Measurements from ENCODE around the gene YAF2.

YAF2 gene

GRCh38 chr12:42196723-42197603, 41.1 kb downstream of the YAF2 start:
- no peaks in the 10 kb centered on the region for H3K9me3 ChIP-seq (ENCODE audit: insufficient read depth, low read length, severe bottlenecking)
- H3K4me1 ChIP-seq (ENCODE audit: insufficient read depth, low read length): no peaks in the 10 kb centered on the region
- H3K27ac ChIP-seq (ENCODE audit: low read length): no peak overlapping the region
- H3K36me3 ChIP-seq (ENCODE audit: insufficient read depth, low read length): peaks cover 47% of the 10 kb centered on the region
- no peak overlapping the region for H3K4me2 ChIP-seq (ENCODE audit: insufficient read depth, low read length)
- peaks cover 2% of the 10 kb centered on the region for H3K79me2 ChIP-seq (ENCODE audit: insufficient read depth, low read length)
- TF ChIP-seq EZH2 (IDR thresholded peaks at IDR 0.05; ENCODE audit: borderline replicate concordance, low read depth, low read length, severe bottlenecking): no peak
- TF ChIP-seq, protein P1, sequence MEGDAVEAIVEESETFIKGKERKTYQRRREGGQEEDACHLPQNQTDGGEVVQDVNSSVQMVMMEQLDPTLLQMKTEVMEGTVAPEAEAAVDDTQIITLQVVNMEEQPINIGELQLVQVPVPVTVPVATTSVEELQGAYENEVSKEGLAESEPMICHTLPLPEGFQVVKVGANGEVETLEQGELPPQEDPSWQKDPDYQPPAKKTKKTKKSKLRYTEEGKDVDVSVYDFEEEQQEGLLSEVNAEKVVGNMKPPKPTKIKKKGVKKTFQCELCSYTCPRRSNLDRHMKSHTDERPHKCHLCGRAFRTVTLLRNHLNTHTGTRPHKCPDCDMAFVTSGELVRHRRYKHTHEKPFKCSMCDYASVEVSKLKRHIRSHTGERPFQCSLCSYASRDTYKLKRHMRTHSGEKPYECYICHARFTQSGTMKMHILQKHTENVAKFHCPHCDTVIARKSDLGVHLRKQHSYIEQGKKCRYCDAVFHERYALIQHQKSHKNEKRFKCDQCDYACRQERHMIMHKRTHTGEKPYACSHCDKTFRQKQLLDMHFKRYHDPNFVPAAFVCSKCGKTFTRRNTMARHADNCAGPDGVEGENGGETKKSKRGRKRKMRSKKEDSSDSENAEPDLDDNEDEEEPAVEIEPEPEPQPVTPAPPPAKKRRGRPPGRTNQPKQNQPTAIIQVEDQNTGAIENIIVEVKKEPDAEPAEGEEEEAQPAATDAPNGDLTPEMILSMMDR (IDR thresholded peaks at IDR 0.05; ENCODE audit: borderline replicate concordance, extremely low read depth, low read length, poor library complexity, severe bottlenecking): no peak
- no peaks in the 10 kb centered on the region; the same call in 1 of the 2 replicates for H4K20me1 ChIP-seq (ENCODE audit: insufficient read depth, low read length)
- no peak for DNase-seq
- no peaks in the 10 kb centered on the region for H3K27me3 ChIP-seq (ENCODE audit: insufficient read depth, low read length, poor library complexity)
- H3K4me3 ChIP-seq (ENCODE audit: low read depth in 1 of 2, low read length in 2 of 2): no peak overlapping the region
- ATAC-seq (ENCODE audit: insufficient read depth, low read depth): no peak
- H2AFZ ChIP-seq (ENCODE audit: low read depth, low read length): no peak overlapping the region
- no peak overlapping the region for H3K9ac ChIP-seq (ENCODE audit: low read depth, low read length)

DNA sequence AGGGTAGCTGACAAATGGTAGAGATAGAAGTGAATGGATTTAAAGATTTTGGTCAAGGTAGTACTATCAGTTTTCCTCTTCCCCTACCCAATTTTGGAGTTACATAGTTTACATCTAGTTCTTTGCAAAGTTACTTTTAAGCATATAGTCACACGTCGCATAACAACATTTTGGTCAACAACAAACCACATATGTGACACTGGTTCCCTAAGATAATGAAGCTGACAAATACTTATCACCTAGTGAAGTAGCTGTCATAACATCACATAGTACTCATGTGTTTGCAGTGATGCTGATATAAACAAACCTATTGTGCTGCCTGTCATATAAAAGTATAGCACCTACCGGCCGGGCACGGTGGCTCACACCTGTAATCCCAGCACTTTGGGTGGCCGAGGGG, 45.4 kb downstream of the YAF2 start:
- H3K4me3 ChIP-seq (ENCODE audit: low read depth in 1 of 2, low read length in 2 of 2): no peak overlapping the region
- no peak overlapping the region for H3K9ac ChIP-seq (ENCODE audit: low read depth, low read length)
- H4K20me1 ChIP-seq (ENCODE audit: insufficient read depth, low read length): no peaks in the 10 kb centered on the region; the same call in 1 of the 2 replicates
- no peak for TF ChIP-seq EZH2 (IDR thresholded peaks at IDR 0.05; ENCODE audit: borderline replicate concordance, low read depth, low read length, severe bottlenecking)
- TF ChIP-seq, protein P1 (IDR thresholded peaks at IDR 0.05; ENCODE audit: borderline replicate concordance, extremely low read depth, low read length, poor library complexity, severe bottlenecking): no peak
- H3K36me3 ChIP-seq (ENCODE audit: insufficient read depth, low read length): peaks cover 35% of the 10 kb centered on the region
- ATAC-seq (ENCODE audit: insufficient read depth, low read depth) (no peak), DNase-seq (no peak)
- no peaks in the 10 kb centered on the region for H3K4me1 ChIP-seq (ENCODE audit: insufficient read depth, low read length)
- H2AFZ ChIP-seq (ENCODE audit: low read depth, low read length): no peak overlapping the region
- no peaks in the 10 kb centered on the region for H3K27me3 ChIP-seq (ENCODE audit: insufficient read depth, low read length, poor library complexity)
- H3K79me2 ChIP-seq (ENCODE audit: insufficient read depth, low read length): peaks cover 6% of the 10 kb centered on the region
- H3K27ac ChIP-seq (ENCODE audit: low read length): no peak overlapping the region
- no peak overlapping the region for H3K4me2 ChIP-seq (ENCODE audit: insufficient read depth, low read length)
- H3K9me3 ChIP-seq (ENCODE audit: insufficient read depth, low read length, severe bottlenecking): no peaks in the 10 kb centered on the region

DNA sequence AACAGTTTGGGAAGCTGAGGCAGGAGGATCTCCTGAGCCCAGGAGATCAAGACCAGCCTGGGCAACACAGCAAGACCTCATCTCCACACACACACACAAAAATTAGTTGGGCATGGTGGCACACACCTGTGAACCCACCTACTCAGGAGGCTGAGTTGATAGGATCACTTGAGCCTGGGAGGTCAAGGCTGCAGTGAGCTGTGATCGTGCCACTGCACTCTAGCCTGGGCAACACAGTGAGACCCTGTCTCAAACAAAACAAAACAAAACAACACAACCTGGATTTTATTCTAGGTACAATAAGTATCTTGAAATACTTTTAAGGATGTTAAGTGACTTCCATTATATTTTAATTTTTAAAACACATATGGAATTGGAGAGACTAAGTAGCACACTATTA, 45.8 kb downstream of the YAF2 start:
- Histone ChIP-seq H3K36me3 (ENCODE audit: insufficient read depth, low read length) (peaks cover 31% of the 10 kb centered on the region), H3K4me3 (ENCODE audit: low read depth in 1 of 2, low read length in 2 of 2) (no peak overlapping the region), H3K4me2 (ENCODE audit: insufficient read depth, low read length) (no peak overlapping the region), H3K27me3 (ENCODE audit: insufficient read depth, low read length, poor library complexity) (no peaks in the 10 kb centered on the region), H3K79me2 (ENCODE audit: insufficient read depth, low read length) (peaks cover 6% of the 10 kb centered on the region), H3K9me3 (ENCODE audit: insufficient read depth, low read length, severe bottlenecking) (no peaks in the 10 kb centered on the region), H3K9ac (ENCODE audit: low read depth, low read length) (no peak overlapping the region), H2AFZ (ENCODE audit: low read depth, low read length) (no peak overlapping the region), H4K20me1 (ENCODE audit: insufficient read depth, low read length) (no peaks in the 10 kb centered on the region; the same call in 1 of the 2 replicates), H3K4me1 (ENCODE audit: insufficient read depth, low read length) (no peaks in the 10 kb centered on the region), H3K27ac (ENCODE audit: low read length) (no peak overlapping the region)
- no peak for TF ChIP-seq EZH2 (IDR thresholded peaks at IDR 0.05; ENCODE audit: borderline replicate concordance, low read depth, low read length, severe bottlenecking)
- TF ChIP-seq, protein P1 (IDR thresholded peaks at IDR 0.05; ENCODE audit: borderline replicate concordance, extremely low read depth, low read length, poor library complexity, severe bottlenecking): no peak
- DNase-seq: no peak
- ATAC-seq (ENCODE audit: insufficient read depth, low read depth): no peak

Measured in DND-41 (cell line).